Lower lobe of right lung (tissue), 2 donors: Measurements from ENCODE around the gene PTPRT. TPM values are rescaled to one million over a fixed set of nuclear protein-coding genes. Genes with fewer than 3 reads are reported as not detected.

Experiments
- ATAC-seq, 2 donors: fragments of 200-7000 bp; cut with Tn5 transposase; one replicate each; pipeline ENCODE4 v1.9.1; 2020 to 2022; ENCODE audit warnings: mild to moderate bottlenecking in 2 of 2, moderate library complexity in 2 of 2
- DNase-seq: peaks from one replicate; pipeline ENCODE4 v3.0.0-alpha.2; 2020
- H3K27ac ChIP-seq: fragments of 200-600 bp; one replicate; pipeline ENCODE4 v1.8.0; 2022
- H3K27me3 ChIP-seq: fragments of 200-600 bp; one replicate; pipeline ENCODE4 v1.8.0; 2022; ENCODE audit warnings: low read depth
- H3K36me3 ChIP-seq: fragments of 200-600 bp; one replicate; pipeline ENCODE4 v1.8.0; 2022; ENCODE audit warnings: mild to moderate bottlenecking
- H3K4me1 ChIP-seq: fragments of 200-600 bp; one replicate; pipeline ENCODE4 v1.8.0; 2022
- H3K4me3 ChIP-seq: fragments of 200-600 bp; one replicate; pipeline ENCODE4 v1.8.0; 2022; ENCODE audit warnings: mild to moderate bottlenecking
- H3K9me3 ChIP-seq: fragments of 200-600 bp; one replicate; pipeline ENCODE4 v1.8.0; 2022
- CTCF ChIP-seq: fragments of 200-600 bp; IDR thresholded peaks from one replicate; pipeline ENCODE4 v1.8.0; 2022; ENCODE audit warnings: antibody characterized with exemption, mild to moderate bottlenecking
- intact Hi-C: fragments of 100-400 bp; cut with DNase I; formaldehyde crosslinking; loops from one replicate; pipeline ENCODE4 v1.11.0; 2022
- total RNA-seq: library from RNA; stranded (reverse); fragmentation: NEBNext Ultra II Directional; extraction: Animal tissue kit (Norgen Biotek cat#: 25700); gene quantifications from one replicate; pipeline ENCODE4 v1.2.1, GENCODE V29; 2021
- donor health status: DM: no; HTN: yes; CAD: no; lungs with severe emphysema.

The PTPRT gene
- total RNA-seq, 1 donor from 2014 or later, result 8.0 TPM

GRCh38 chr20:42164121-42164890 lies 1025.4 kb downstream of the PTPRT start:
- no peak overlapping the region for H3K4me3 ChIP-seq
- TF ChIP-seq CTCF, result no peak
- peaks cover 3% of the 10 kb centered on the region for H3K27me3 ChIP-seq
- DNase-seq (no peak), ATAC-seq (no peak)
- intact Hi-C loops, result no loop called here
- no peaks in the 10 kb centered on the region for H3K4me1 ChIP-seq
- no peak overlapping the region for H3K27ac ChIP-seq
- no peaks in the 10 kb centered on the region for H3K36me3 ChIP-seq
- no peaks in the 10 kb centered on the region for H3K9me3 ChIP-seq

- TF ChIP-seq CTCF, result no peak
Observed at GRCh38 chr20:42161228-42161829, 1028.4 kb downstream of the PTPRT start.

GRCh38 chr20:42159808-42160207 lies 1029.9 kb downstream of the PTPRT start:
- no peak for TF ChIP-seq CTCF
- ATAC-seq (no peak), DNase-seq (no peak)
- H3K27ac ChIP-seq, result no peak overlapping the region
- intact Hi-C loops, result no loop called here
- H3K27me3 ChIP-seq, result peaks cover 3% of the 10 kb centered on the region
- H3K36me3 ChIP-seq, result no peaks in the 10 kb centered on the region
- H3K9me3 ChIP-seq, result no peaks in the 10 kb centered on the region
- H3K4me3 ChIP-seq, result no peak overlapping the region
- no peaks in the 10 kb centered on the region for H3K4me1 ChIP-seq

More at GRCh38 chr20:42161228-42161829, 1028.4 kb downstream of the PTPRT start:
- Histone ChIP-seq H3K27me3 (peaks cover 3% of the 10 kb centered on the region), H3K9me3 (no peaks in the 10 kb centered on the region), H3K4me3 (no peak overlapping the region), H3K27ac (no peak overlapping the region), H3K36me3 (no peaks in the 10 kb centered on the region), H3K4me1 (no peaks in the 10 kb centered on the region)
- no peak for DNase-seq
- ATAC-seq, result no peak
- intact Hi-C loops, result no loop called here

DNA sequence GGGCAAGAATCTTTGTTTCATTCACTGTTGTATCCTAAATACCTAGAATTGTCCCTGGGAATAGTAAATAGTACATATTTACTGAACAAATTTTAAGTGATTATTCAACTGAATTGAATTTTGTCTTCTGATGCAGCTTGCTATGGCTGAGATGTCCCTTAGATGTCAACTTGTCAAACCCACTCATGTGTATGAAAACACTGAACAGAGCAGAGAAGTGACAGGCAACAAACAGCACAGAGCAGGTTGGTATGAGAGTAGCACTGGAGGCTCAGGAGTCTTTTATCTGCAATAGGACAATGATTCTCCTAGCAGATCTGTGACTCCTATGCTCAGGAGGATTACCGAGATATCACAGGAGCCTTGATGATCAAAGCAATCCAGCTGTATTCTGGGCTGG lies 1031.4 kb downstream of the PTPRT start:
- intact Hi-C loops, result no loop called here
- H3K4me3 ChIP-seq, result no peak overlapping the region
- H3K4me1 ChIP-seq, result no peaks in the 10 kb centered on the region
- no peak for TF ChIP-seq CTCF
- ATAC-seq (no peak), DNase-seq (no peak)
- H3K36me3 ChIP-seq, result no peaks in the 10 kb centered on the region
- no peak overlapping the region for H3K27ac ChIP-seq
- no peaks in the 10 kb centered on the region for H3K9me3 ChIP-seq
- peaks cover 3% of the 10 kb centered on the region for H3K27me3 ChIP-seq

GRCh38 chr20:42155586-42155985 lies 1034.1 kb downstream of the PTPRT start:
- no peak for TF ChIP-seq CTCF
- H3K27ac ChIP-seq, result no peak overlapping the region
- no peak overlapping the region for H3K4me3 ChIP-seq
- intact Hi-C loops, result no loop called here
- H3K36me3 ChIP-seq, result no peaks in the 10 kb centered on the region
- no peaks in the 10 kb centered on the region for H3K27me3 ChIP-seq
- DNase-seq (no peak), ATAC-seq (no peak)
- H3K9me3 ChIP-seq, result no peaks in the 10 kb centered on the region
- H3K4me1 ChIP-seq, result no peaks in the 10 kb centered on the region
